Activated T-cell treated with anti-CD3 and anti-CD28 coated beads, Interleukin-2, amount 50 U/mL, for 4 hours (primary cell): Measurements from ENCODE around the gene ACTL10. TPM values are rescaled to one million over a fixed set of nuclear protein-coding genes. Genes with fewer than 3 reads are reported as not detected.

Experiments used
- ATAC-seq, 2 donors: fragments of 200-7000 bp; cut with Tn5 transposase; one replicate each; pipeline ENCODE4 v1.10.0; 2021
- DNase-seq: peaks from one replicate; pipeline ENCODE4 v3.0.0-alpha.2; 2020
- H3K27me3 Mint-ChIP-seq: one replicate; pipeline ENCODE4 v1.8.0; 2021; ENCODE audit warnings: low read depth, mixed read lengths
- H3K36me3 Mint-ChIP-seq: one replicate; pipeline ENCODE4 v1.8.0; 2022; ENCODE audit warnings: mixed read lengths; ENCODE audit not compliant: insufficient read depth
- H3K4me1 Mint-ChIP-seq: one replicate; pipeline ENCODE4 v1.8.0; 2021; ENCODE audit warnings: low read depth, mixed read lengths
- H3K4me3 Mint-ChIP-seq: one replicate; pipeline ENCODE4 v1.8.0; 2021; ENCODE audit warnings: mild to moderate bottlenecking, moderate library complexity, mixed read lengths
- H3K9me3 Mint-ChIP-seq: one replicate; pipeline ENCODE4 v1.8.0; 2021; ENCODE audit warnings: mixed read lengths
- total RNA-seq, 3 donors: library from RNA; stranded (reverse); gene quantifications; one replicate each; pipeline ENCODE4 v1.2.1, GENCODE V29; 2021

The ACTL10 gene
- total RNA-seq, 3 donors from 2014 or later, result 5.0 to 7.6 (median 6.9) TPM

- peak; percentile 74 for DNase-seq
- H3K27me3 Mint-ChIP-seq, result no peaks in the 10 kb centered on the region
- H3K4me3 Mint-ChIP-seq, result peak overlapping the region; percentile 84
- no peaks in the 10 kb centered on the region for H3K36me3 Mint-ChIP-seq
- peaks cover 29% of the 10 kb centered on the region for H3K4me1 Mint-ChIP-seq
- peak; percentile 75 to 76 for ATAC-seq
- H3K9me3 Mint-ChIP-seq, result no peaks in the 10 kb centered on the region
Measured at GRCh38 chr20:33663161-33664084, 3.3 kb upstream of the ACTL10 start.

GRCh38 chr20:33664085-33664761 lies 2.5 kb upstream of the ACTL10 start:
- Mint-ChIP-seq H3K9me3 (no peaks in the 10 kb centered on the region), H3K4me3 (peak overlapping the region; percentile 84), H3K27me3 (no peaks in the 10 kb centered on the region), H3K36me3 (no peaks in the 10 kb centered on the region), H3K4me1 (peaks cover 30% of the 10 kb centered on the region)
- ATAC-seq (no peak), DNase-seq (no peak)

GRCh38 chr20:33664762-33665144 lies 2.0 kb upstream of the ACTL10 start:
- no peaks in the 10 kb centered on the region for H3K27me3 Mint-ChIP-seq
- no peak for DNase-seq
- ATAC-seq, result no peak
- peak overlapping the region; percentile 84 for H3K4me3 Mint-ChIP-seq
- no peaks in the 10 kb centered on the region for H3K36me3 Mint-ChIP-seq
- H3K9me3 Mint-ChIP-seq, result no peaks in the 10 kb centered on the region
- peaks cover 30% of the 10 kb centered on the region for H3K4me1 Mint-ChIP-seq

- H3K36me3 Mint-ChIP-seq, result no peaks in the 10 kb centered on the region
- peak overlapping the region; percentile 80 for H3K4me3 Mint-ChIP-seq
- DNase-seq, result peak; percentile 28
- H3K4me1 Mint-ChIP-seq, result peaks cover 34% of the 10 kb centered on the region
- H3K27me3 Mint-ChIP-seq, result no peaks in the 10 kb centered on the region
- ATAC-seq, result peak; percentile 22 to 24
- H3K9me3 Mint-ChIP-seq, result no peaks in the 10 kb centered on the region
Measured at GRCh38 chr20:33667245-33667675, 517 bp downstream of the ACTL10 start.

- Mint-ChIP-seq H3K9me3 (no peaks in the 10 kb centered on the region), H3K36me3 (no peaks in the 10 kb centered on the region), H3K4me3 (peak overlapping the region; percentile 80), H3K27me3 (no peaks in the 10 kb centered on the region), H3K4me1 (peaks cover 30% of the 10 kb centered on the region)
- DNase-seq (peak; percentile 73), ATAC-seq (peak; percentile 56 to 61)
Measured at GRCh38 chr20:33667676-33668465, 1.1 kb downstream of the ACTL10 start.

- Mint-ChIP-seq H3K9me3 (no peaks in the 10 kb centered on the region), H3K4me1 (peaks cover 34% of the 10 kb centered on the region), H3K36me3 (no peaks in the 10 kb centered on the region), H3K27me3 (no peaks in the 10 kb centered on the region), H3K4me3 (peak overlapping the region; percentile 80)
- DNase-seq (no peak), ATAC-seq (no peak)
Measured at GRCh38 chr20:33668466-33669155, 1.9 kb downstream of the ACTL10 start.

- H3K9me3 Mint-ChIP-seq, result no peaks in the 10 kb centered on the region
- ATAC-seq, result no peak
- peak overlapping the region; percentile 38 for H3K4me3 Mint-ChIP-seq
- peaks cover 37% of the 10 kb centered on the region for H3K4me1 Mint-ChIP-seq
- H3K36me3 Mint-ChIP-seq, result no peaks in the 10 kb centered on the region
- no peaks in the 10 kb centered on the region for H3K27me3 Mint-ChIP-seq
- no peak for DNase-seq
Measured at GRCh38 chr20:33669224-33669623, 2.5 kb downstream of the ACTL10 start.

- no peak for DNase-seq
- H3K27me3 Mint-ChIP-seq, result no peaks in the 10 kb centered on the region
- ATAC-seq, result no peak
- H3K36me3 Mint-ChIP-seq, result no peaks in the 10 kb centered on the region
- H3K9me3 Mint-ChIP-seq, result no peaks in the 10 kb centered on the region
- no peak overlapping the region for H3K4me3 Mint-ChIP-seq
- peaks cover 32% of the 10 kb centered on the region for H3K4me1 Mint-ChIP-seq
Measured at GRCh38 chr20:33669873-33670640, 3.3 kb downstream of the ACTL10 start.

GRCh38 chr20:33670715-33671499 lies 4.2 kb downstream of the ACTL10 start:
- no peak for DNase-seq
- no peak for ATAC-seq
- H3K4me3 Mint-ChIP-seq, result no peak overlapping the region
- no peaks in the 10 kb centered on the region for H3K36me3 Mint-ChIP-seq
- no peaks in the 10 kb centered on the region for H3K9me3 Mint-ChIP-seq
- no peaks in the 10 kb centered on the region for H3K27me3 Mint-ChIP-seq
- peaks cover 29% of the 10 kb centered on the region for H3K4me1 Mint-ChIP-seq

GRCh38 chr20:33671573-33672288 lies 5.0 kb downstream of the ACTL10 start:
- Mint-ChIP-seq H3K27me3 (no peaks in the 10 kb centered on the region), H3K4me3 (no peak overlapping the region)

GRCh38 chr20:33672426-33673113 lies 5.8 kb downstream of the ACTL10 start:
- no peak for DNase-seq
- peaks cover 24% of the 10 kb centered on the region for H3K4me1 Mint-ChIP-seq
- H3K9me3 Mint-ChIP-seq, result no peaks in the 10 kb centered on the region
- no peaks in the 10 kb centered on the region for H3K27me3 Mint-ChIP-seq
- H3K36me3 Mint-ChIP-seq, result no peaks in the 10 kb centered on the region
- H3K4me3 Mint-ChIP-seq, result peak overlapping the region; percentile 86
- ATAC-seq, result no peak

More at GRCh38 chr20:33671573-33672288, 5.0 kb downstream of the ACTL10 start:
- no peaks in the 10 kb centered on the region for H3K9me3 Mint-ChIP-seq
- peaks cover 22% of the 10 kb centered on the region for H3K4me1 Mint-ChIP-seq
- DNase-seq (no peak), ATAC-seq (no peak)
- no peaks in the 10 kb centered on the region for H3K36me3 Mint-ChIP-seq

- Mint-ChIP-seq H3K4me3 (peak overlapping the region; percentile 86), H3K4me1 (peaks cover 26% of the 10 kb centered on the region), H3K36me3 (no peaks in the 10 kb centered on the region), H3K27me3 (no peaks in the 10 kb centered on the region), H3K9me3 (no peaks in the 10 kb centered on the region)
- no peak for DNase-seq
- ATAC-seq, result no peak
Measured at GRCh38 chr20:33673114-33673409, 6.3 kb downstream of the ACTL10 start.
